ENCODE measurements around the gene G6PC2. TPM values are rescaled to one million over a fixed set of nuclear protein-coding genes. Genes with fewer than 3 reads are reported as not detected.
"Not testable (repeated sequence)": the region's sequence is repeated elsewhere in the genome, so short reads cannot be mapped to it uniquely, and the experiment has no call there.

G6PC2 gene
- total RNA-seq, 1 donor from 2014 or later: not detected

DNA sequence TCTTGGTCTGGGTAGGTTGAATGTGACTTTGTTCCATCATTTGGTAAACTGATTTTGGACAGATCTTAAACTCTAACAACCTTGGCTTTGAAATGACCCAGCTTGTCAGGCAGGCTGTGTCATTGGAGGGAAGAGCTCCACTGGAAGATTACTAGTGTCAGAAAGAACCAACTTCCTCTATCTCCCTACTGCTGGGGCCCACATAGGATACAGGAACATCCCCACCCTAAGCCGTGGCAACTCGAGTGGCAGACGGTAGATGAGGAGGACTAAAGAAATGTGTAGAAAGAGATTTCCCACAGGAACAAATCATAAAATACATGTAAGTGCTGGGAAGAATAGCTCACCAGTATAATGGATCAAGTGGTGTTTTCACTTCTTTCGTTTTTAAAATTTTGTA lies 4.3 kb upstream of the G6PC2 start:
- intact Hi-C loops (cut with micrococcal nuclease): no loop called here
- no peak for ATAC-seq
- DNase-seq: no peak

DNA sequence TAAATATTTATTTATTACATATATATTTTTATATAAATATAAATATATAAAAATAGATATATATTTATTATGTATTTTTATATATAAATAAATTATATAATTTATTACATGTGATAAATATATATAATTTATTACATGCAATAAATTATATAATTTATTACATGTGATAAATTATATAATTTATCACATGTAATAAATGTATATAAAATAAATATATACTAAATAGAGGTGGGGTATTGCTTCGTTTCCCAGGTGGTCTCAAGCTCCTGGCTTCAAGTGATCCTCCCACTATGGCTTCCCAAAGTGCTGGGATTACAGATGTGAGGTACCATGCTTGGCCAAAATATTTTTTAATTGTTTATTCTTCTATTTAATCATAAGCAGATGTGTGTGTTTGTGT lies 3.6 kb upstream of the G6PC2 start:
- DNase-seq (no peak), ATAC-seq (no peak)
- intact Hi-C loops (cut with micrococcal nuclease): no loop called here

DNA sequence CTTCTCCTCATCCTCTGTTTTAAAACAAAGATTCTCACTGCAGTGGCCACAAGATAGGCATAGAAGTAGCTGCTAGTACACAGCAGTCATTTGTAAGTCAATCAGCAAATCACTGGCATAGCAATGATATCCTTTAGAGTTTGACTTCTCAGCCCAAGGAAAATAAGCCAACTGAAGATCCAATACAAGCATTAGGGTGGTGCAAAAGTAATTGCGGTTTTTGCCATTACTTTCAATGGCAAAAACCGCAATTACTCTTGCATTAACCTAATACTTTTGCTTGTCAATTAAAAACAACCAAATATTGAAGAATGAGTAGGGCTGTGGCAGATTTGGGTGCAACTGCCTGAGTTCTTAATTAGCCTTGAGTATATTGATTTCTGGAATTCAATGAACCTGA lies 2.8 kb downstream of the G6PC2 start:
- DNase-seq (no peak), ATAC-seq (no peak)
- intact Hi-C loops (cut with micrococcal nuclease): no loop called here

DNA sequence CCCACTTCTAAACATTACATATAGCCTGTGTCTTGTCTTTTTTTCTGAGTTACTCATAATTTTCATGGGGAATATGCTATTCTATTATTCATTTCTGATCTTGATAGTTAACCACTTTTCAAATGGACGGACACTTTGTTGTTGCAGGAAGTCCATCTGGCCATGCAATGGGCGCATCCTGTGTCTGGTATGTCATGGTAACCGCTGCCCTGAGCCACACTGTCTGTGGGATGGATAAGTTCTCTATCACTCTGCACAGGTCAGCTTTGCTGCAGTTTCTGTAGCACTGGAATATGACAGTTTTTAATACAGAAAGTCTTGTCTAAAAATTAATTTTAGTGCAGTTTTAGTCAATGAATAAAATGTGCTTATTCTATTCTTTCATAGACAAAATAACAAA lies 3.3 kb downstream of the G6PC2 start:
- intact Hi-C loops (cut with micrococcal nuclease): no loop called here
- DNase-seq (no peak), ATAC-seq (no peak)

DNA sequence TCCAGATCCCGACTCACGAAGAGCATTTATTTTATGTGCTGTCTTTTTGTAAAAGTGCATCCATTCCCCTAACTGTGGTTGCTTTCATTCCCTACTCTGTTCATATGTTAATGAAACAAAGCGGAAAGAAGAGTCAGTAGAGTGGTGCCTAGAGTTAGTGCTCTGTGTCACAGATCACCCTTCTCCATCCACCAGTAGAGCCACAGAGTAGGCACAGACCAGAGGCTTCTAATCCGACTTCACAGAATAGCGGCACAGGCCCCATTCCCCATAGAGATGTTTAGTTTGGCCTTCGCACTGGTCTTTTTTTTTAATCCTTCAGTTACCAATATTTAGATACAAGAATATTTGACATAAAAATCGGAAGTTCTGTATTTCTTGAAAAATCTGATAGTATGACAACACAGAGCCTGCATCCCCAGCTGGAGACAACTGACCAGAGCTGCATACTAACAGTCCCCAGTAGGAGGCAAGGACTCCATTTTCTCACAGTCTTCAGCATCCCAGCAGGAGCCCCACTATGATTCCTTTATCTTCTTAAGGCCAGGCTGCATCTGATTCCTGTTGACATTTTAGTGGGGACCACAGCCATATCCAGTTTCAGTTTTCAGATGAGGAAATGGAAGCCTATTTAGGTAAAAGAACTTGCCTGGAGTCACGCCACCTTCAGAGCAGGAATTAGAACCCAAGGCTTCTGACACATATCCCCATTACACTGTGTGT lies 7.0 kb downstream of the G6PC2 start:
- intact Hi-C loops (cut with micrococcal nuclease): no loop called here

DNA sequence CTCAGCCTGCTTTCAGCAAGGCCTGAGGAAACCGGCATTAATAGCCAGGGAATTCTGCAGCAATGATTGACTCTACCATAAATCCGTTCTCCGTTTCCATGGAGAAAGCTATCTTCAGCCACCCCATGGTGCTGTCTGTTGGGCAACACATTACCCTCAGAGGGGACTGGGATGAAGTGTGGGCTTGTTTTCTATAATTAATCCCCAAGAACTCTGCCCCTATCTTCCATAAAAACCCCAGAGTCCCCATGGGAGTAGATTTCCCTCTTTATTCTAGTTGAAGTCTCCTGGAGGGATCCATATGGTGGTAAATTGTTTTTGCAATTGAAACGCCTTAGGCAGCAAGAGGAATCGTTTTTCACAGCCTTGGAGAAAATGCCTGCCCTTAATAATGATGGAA lies 9.2 kb downstream of the G6PC2 start:
- ATAC-seq: no peak
- DNase-seq: no peak
- intact Hi-C loops (cut with micrococcal nuclease): no loop called here

More for the DNA sequence above, 7.0 kb downstream of the G6PC2 start:
- DNase-seq (no peak), ATAC-seq (no peak)

DNA sequence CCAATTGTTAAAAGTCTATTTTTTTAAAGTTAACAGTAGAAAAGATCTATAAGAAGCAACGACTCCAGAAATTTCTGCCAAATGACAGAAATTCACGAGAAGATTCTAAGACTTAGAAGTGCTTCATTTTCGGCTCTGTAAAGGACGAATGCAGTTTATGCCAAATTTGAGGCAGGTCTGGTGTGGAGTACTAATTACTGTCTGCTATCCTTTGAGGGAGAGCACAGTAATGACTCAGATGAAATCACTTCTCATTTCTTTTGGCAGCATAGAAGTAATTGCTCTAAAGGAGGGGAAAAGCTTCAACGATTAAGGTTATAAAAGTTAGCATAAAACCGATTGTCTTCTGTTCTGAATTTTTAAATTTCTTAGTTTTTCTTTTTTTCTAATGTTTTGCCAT lies 11.4 kb downstream of the G6PC2 start:
- intact Hi-C loops (cut with micrococcal nuclease): no loop called here
- no peak for ATAC-seq
- no peak for DNase-seq

DNA sequence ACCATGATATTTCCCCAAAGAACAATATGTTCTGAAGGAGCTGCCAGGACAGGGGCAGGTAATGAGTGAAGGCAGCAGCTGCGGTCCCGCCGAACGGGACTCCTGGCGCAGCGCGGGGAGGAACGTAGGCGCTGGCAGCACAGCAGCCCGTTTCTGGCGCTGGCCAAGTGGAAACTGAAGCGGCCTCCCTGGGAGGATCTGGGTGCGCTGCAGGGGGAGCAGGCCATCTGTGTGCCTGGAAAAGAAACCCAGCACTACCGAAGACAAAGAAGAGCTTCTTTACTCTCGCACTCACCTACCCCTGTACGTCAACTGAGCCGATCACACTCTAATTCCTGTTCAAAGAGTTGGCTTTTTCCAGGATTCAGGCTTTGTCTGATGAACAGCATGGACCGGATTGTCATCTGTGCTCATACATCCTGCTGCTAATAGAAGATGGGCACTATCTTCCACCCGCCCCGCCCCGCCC lies 11.8 kb downstream of the G6PC2 start:
- DNase-seq (peak; percentile 60), ATAC-seq (peak; percentile 87)
- intact Hi-C loops (cut with micrococcal nuclease): no loop called here

DNA sequence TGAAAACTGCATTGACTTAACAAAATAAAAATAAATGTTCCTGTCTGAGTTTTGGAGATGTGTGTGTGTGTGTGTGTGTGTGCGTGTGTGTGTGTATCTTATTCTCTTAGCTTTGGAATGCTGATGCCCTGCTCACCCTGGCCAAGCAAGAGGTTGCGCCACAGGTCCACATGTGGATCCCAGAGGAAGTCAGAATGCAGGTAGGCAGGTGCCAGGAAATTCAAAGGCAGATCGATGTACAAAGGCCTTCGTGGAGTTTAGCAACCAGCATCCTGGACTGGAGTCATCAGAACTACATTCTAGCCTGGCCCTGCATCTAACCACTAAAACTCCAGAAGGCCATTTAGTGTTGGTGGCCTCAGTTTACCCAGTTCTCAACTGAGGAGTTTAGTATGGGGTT lies 12.4 kb downstream of the G6PC2 start:
- intact Hi-C loops (cut with micrococcal nuclease): no loop called here
- ATAC-seq: no peak

DNA sequence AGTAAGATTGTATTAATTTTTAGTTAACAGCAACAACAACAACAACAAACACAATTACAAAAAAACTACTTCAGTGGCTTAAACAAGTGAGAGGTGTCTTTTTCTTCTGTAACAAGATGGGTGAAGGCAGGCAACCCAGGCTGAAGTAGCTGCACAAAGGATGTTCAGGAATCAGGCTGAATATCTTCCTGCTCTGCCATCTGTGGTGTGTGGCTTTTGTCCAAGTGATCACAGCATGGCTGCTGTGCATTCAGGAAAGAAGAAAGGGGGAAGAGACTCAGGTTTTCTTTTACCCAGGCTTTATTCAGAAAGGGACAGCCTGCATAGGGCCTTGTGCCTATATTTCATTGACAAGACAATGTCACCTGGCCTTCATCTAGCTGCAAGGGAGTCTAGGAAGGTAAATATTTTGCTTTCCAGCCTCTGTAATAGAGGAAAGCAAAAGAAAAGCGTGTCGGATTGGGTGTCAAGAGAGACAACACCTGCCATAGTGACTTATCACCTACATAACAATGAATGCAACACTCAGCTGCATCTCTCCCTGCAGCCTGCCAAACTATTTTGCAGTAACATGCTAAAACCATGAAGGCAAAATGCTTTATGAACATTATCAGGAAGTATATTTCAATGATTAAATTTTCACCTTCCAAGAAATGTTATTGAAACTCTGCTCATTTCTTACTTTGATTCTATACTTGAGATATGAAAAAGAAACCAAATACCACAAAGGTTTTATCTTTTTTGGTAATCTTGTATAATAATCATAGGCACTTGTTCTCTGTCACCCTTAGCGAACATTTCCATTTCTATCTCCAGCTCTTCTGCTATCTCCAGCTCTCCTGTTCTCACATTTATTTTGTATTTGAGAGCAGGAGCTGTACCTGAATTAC lies 14.6 kb downstream of the G6PC2 start:
- no peak for DNase-seq
- intact Hi-C loops (cut with micrococcal nuclease): loop anchor here (5.0 kb wide), 1 partner anchor 568 kb away; no protein-coding TSS in a partner anchor
- ATAC-seq: no peak

More for the DNA sequence above, 12.4 kb downstream of the G6PC2 start:
- DNase-seq: no peak

DNA sequence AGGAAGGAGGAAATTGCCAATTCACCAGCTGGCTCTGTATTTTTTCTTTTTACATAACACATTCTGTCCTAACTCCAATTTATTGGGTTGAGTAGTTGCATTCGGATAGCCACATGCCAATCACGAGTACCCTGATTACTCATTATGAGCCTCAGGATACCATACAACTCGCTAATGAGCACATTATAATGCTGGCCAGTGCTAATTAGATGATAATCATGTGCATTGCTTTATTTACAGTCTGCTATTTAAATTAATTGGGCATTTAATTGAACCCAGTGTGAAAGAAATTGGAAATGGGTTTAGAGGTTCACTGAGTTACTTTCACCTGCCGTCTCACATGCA lies 15.2 kb downstream of the G6PC2 start:
- DNase-seq (no peak), ATAC-seq (no peak)
- intact Hi-C loops (cut with micrococcal nuclease): loop anchor here (5.0 kb wide), 1 partner anchor 569 kb away; no protein-coding TSS in a partner anchor

DNA sequence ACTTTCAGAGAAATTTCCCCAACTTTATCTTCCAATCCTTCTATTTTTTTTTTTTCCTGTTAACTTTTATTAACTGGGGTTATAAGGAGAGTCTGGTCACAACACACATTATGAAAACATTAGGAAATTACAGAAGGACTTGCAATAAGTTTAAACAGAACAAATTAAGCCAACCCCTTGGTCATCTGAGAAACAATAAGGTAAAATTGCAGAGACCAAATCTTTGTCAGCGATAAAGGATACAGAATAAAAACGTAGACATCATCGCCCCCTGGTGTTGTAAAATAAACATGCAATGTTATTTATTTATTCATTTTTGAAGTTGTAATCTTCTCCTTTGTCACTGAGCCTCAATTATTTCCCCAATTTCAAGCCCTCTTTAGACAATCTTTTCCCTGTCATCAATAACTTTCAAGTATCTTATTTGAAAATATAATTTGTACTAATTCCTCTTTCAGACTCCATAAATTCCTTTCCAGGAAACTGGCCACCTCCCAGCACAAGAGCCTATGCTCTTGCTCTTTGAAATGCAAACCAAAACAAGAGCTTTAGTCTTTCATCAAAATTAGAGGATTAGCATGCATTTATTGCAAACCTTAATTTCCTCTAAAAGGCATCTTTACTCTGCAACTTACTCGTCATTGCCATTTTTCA lies 19.5 kb downstream of the G6PC2 start:
- intact Hi-C loops (cut with micrococcal nuclease): loop anchor here (5.0 kb wide), 1 partner anchor 148 kb away; no protein-coding TSS in a partner anchor
- DNase-seq (no peak), ATAC-seq (no peak)

DNA sequence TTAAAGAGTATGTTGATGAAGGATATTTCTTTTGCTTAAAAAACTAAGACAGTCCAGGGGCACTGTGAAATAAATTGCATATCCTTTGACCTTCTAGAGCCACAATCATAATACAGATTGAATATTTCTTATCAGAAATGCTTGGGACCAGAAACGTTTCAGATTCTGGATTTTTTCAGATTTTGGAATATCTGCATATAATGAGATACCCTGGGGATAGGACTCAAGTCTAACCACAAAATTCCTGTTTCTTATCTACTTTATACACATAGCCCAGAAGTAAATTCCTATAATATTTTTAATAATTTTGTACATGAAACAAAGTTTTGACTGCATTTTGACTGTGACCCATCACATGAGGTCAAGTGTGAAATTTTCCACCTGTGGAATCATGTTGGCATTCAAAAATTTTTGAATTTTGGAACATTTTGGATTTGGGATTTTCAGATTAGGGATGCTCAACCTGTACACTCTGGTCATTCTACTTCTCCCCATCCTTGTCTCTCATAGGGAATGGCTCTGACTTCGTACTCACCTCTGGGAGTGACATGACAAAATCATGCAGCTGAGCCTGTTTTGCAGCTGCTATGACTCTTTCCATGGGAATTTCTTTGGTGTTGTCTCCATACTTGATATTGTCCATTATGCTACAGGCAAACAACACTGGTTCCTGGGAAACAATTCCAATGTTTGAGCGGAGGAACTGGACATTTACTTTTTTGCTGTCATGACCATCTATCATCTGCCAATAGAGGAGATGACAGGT lies 25.7 kb downstream of the G6PC2 start:
- no peak for ATAC-seq
- DNase-seq: no peak
- intact Hi-C loops (cut with micrococcal nuclease): no loop called here

DNA sequence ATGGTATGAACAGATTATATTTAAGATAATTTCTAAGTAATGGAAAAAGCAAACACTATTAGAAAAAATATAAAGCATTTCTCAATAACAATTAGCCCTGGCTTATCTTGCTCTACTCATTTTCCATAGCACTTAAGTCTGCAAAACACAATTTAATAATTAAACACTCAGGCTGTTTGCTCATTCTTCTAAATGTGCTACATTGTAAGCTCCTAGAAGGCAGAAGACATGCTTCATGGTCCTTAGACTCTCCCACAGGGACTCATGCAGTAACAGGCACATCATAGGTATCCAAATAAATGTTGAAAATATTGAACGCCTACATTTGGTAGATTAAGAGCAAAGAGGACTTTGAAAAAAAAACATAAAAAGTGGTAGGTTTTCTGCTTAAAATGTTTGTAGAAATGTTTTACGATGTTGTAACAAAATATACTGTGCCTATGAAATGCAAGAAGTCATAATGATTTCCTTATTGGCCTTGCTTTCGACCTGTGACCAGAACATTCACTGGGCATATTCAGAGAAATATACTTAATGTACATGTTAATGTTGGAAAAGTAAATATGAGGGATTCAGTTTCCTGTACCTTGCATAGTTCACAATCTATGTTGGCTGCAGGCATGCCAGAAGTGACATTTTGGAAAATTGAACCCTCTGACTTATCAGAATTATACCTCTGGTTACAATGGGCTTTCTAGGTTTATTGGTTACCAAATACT lies 27.2 kb downstream of the G6PC2 start:
- intact Hi-C loops (cut with micrococcal nuclease): no loop called here
- DNase-seq (no peak), ATAC-seq (no peak)

DNA sequence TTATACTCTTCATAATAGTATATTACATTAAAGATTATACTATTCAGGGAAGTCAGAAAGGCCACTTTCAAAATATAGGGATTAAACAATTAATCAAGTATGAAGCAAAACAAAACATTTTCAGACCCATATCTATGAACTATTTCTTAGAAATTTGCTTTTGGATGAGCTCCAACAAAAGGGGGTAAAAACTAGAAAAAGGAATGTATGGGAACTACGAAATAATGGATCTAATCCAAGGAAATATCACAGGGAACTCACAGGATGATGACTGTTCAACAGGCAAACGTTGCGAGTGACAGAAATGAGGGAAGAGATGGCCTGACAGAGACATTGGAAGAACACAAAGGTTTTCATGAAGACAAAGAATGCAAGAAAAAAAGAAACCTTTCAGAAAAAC lies 27.9 kb downstream of the G6PC2 start:
- no peak for ATAC-seq
- DNase-seq: no peak
- intact Hi-C loops (cut with micrococcal nuclease): no loop called here

DNA sequence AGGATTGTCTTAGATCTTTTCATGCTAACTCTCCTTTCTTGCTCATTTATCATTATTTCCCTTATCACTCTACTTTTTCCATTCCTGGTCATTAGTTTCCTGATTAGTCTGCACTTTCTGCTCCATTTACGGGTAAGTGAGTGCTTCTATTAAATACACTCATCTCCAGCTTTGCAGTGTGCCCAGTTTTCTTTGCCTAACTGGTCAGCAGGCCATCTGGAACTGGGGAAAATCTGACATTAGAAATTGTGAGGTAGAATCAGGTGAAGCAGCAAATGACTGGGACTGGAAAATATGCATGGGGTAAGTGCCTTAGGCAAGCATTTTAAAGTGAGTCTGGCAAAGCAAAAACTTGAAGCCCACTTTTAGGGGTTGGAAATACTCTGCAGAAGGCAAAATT lies 29.2 kb downstream of the G6PC2 start:
- ATAC-seq: no peak
- intact Hi-C loops (cut with micrococcal nuclease): no loop called here
- DNase-seq: no peak

DNA sequence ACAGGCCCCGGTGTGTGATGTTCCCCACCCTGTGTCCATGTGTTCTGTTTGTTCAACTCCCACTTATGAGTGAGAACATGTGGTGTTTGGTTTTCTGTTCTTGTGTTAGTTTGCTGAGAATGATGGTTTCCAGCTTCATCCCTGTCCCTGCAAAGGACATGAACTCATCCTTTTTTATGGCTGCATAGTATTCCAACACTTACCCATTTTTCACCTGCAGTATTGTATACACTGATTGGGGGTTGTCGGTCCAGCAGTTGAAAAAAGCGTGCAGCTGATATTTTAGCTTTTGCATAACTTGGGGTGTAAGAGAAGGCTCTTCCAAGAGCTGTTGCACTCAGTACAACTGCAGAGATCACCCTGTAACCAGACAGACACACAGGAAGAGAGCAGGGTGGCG lies 31.1 kb downstream of the G6PC2 start:
- ATAC-seq; DNase-seq; intact Hi-C loops (cut with micrococcal nuclease): not testable (repeated sequence)

DNA sequence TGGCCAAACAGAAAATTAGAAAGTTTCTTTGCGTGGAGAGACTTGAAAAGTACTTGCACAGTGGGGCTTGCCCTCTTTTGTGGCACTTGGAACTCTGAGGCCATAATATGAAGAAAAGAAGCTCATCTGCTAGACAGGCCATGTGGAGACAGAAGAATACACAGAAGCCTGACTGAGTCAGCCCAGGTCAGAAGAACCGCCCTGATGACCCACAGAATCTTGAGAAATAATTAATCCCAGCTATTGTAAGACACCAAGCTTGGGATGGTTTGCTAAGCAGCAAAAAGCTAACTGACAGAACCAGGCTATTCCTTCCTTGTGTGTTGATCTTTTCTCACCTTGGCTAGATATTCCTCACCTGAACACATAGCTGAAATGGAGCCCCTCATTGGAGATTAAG lies 33.7 kb downstream of the G6PC2 start:
- DNase-seq (no peak), ATAC-seq (no peak)
- intact Hi-C loops (cut with micrococcal nuclease): no loop called here
